Heart left ventricle (tissue), 16 donors: Measurements from ENCODE around the gene NAXE. TPM values are rescaled to one million over a fixed set of nuclear protein-coding genes. Genes with fewer than 3 reads are reported as not detected.

Experiments
- ATAC-seq, 4 donors: fragments of 200-7000 bp; cut with Tn5 transposase; one replicate each; pipeline ENCODE4 v1.9.1; 2020 to 2022; ENCODE audit warnings: moderate library complexity in 4 of 4, mild to moderate bottlenecking in 3 of 4, moderate number of reproducible peaks in 1 of 4
- DNase-seq, 5 donors: peaks; one replicate each; pipeline ENCODE4 v3.0.0-alpha.2; 2020
- H3K27ac ChIP-seq, 12 donors: fragments of 200-600 bp; sonication (generic) in 4 of 12; one replicate each; pipeline versions ENCODE4 v1.5.0 to v1.8.0; 2016 to 2022; ENCODE audit warnings: mild to moderate bottlenecking in 2 of 12
- H3K27me3 ChIP-seq, 9 donors: fragments of 200-600 bp; sonication (generic) in 2 of 9; one replicate each; pipeline versions ENCODE4 v1.5.1 to v1.8.0; 2016 to 2022; ENCODE audit warnings: mild to moderate bottlenecking in 3 of 9
- H3K36me3 ChIP-seq, 9 donors: fragments of 200-600 bp; sonication (generic) in 2 of 9; one replicate each; pipeline versions ENCODE4 v1.5.0 to v1.8.0; 2018 to 2022; ENCODE audit warnings: mild to moderate bottlenecking in 2 of 9
- H3K4me1 ChIP-seq, 12 donors: fragments of 200-600 bp; sonication (generic) in 4 of 12; one replicate each; pipeline versions ENCODE4 v1.5.0 to v1.8.0; 2016 to 2022; ENCODE audit warnings: mild to moderate bottlenecking in 3 of 12
- H3K4me3 ChIP-seq, 12 donors: fragments of 200-600 bp; sonication (generic) in 4 of 12; one replicate each; pipeline versions ENCODE4 v1.5.0 to v1.8.0; 2017 to 2022; ENCODE audit warnings: mild to moderate bottlenecking in 9 of 12, moderate library complexity in 4 of 12
- H3K9me3 ChIP-seq, 12 donors: fragments of 200-600 bp; sonication (generic) in 4 of 12; one replicate each; pipeline versions ENCODE4 v1.5.0 to v1.8.0; 2016 to 2022; ENCODE audit warnings: mild to moderate bottlenecking in 1 of 12
- POLR2A ChIP-seq, 2 donors: fragments of 450-650 bp; IDR thresholded peaks; one replicate each; pipeline ENCODE4 v1.6.1; 2017; ENCODE audit warnings: antibody characterized with exemption in 2 of 2, mild to moderate bottlenecking in 2 of 2, moderate library complexity in 2 of 2
- WGBS, 4 donors: extraction: QIAGEN DNeasy Blood & Tissue Kit in 2 of 4; methylation state at CpG; one replicate each; pipeline versions ENCODE4 v1.1.5 to v1.1.7; 2013 to 2018; 5-methylcytosine and 5-hydroxymethylcytosine counted together
- intact Hi-C, 10 donors: fragments of 100-400 bp; cut with DNase I; formaldehyde crosslinking; loops; one replicate each; pipeline versions ENCODE4 v1.11.1 to v1.14.2; 2022
- polyA plus RNA-seq, 2 donors: library from polyadenylated mRNA; stranded (reverse); fragments of 200-250 nt; gene quantifications; one replicate each; pipeline ENCODE4 v1.2.3, GENCODE V29; 2013
- total RNA-seq, 9 donors: library from RNA; depleted of rRNA in 2 of 9; stranded (reverse); fragments of >200 nt in 2 of 9; fragmentation: NEBNext Ultra II Directional in 3 of 9; extraction: Animal tissue kit (Norgen Biotek cat#: 25700) in 3 of 9; gene quantifications; one replicate each; pipeline versions ENCODE4 v1.1.0 to v1.2.4, GENCODE V29; 2016 to 2023
- TF ChIP-seq, protein P1 (sequence below), 12 donors: fragments of 200-600 bp; sonication (generic) in 4 of 12; IDR thresholded peaks; one replicate each; pipeline versions ENCODE4 v1.5.0 to v1.8.0; 2018 to 2022; ENCODE audit warnings: antibody characterized with exemption in 12 of 12, mild to moderate bottlenecking in 5 of 12
- donor health status: ischemic (EF 13 %, LVEDD 7.1; RV severe dilation, severe dysfunction).
- donor health status: healthy with polysubstance abuse.
- donor health status: DM: no; HTN: yes; CAD: no.
- donor health status: DM: no; HTN: no; CAD: no.
- donor health status: ischemic (EF 25% LVEDD 6.9; RV normal size, moderate dysfunction).
- donor health status: ischemic (EF 25% LVEDD 5.7; RV mildly dilated, moderate dysfunction).
- donor health status: healthy.
- donor health status: DM: yes; HTN: yes; CAD: no.
- donor health status: ischemic (EF 35%, LVEDD 5.7; RV mildly dilated, moderate dysfunction).
- donor health status: nonischemic (EF 11% LVEDD 7.7; RV severe dilation, severe dysfunction).
- donor health status: DM: yes; HTN: yes; CAD: no.
- donor health status: PGD.
- donor health status: ischemic (EF 29% LVEDD 5.4; RV normal size, mild dysfunction).
- donor health status: nonischemic (EF 23%, LVEDD 6.1; RV moderate dilation, normal function).

The NAXE gene
- total and polyA plus RNA-seq, 11 donors = 75.8 to 141 (median 101) TPM

DNA sequence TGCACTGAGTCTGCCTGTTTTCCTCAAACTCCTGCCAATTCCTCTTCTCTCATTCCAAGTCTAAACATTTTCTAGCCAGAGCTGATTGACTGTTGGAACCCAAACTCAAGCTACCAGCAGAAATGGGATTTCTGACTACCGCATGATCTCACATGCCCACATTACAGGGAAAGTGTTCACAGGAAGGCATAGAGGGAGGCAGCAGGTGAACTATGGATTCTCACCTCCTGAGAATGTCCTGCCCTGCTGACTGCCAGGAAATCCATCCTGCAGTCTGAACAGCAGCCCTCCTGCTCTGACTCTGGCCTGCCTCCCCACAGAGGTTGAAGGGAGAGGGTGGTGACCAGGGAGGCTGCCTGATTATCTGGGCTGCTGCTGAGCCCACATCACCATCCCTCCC lies 41.7 kb upstream of the NAXE start:
- Histone ChIP-seq H3K4me3 (no peak overlapping the region), H3K36me3 (peaks cover 0 to 10% (median 0%) of the 10 kb centered on the region in 9 donors), H3K9me3 (no peaks in the 10 kb centered on the region), H3K4me1 (peaks cover 0 to 28% (median 0%) of the 10 kb centered on the region in 12 donors), H3K27me3 (no peaks in the 10 kb centered on the region), H3K27ac (no peak overlapping the region)
- no peak for ATAC-seq
- WGBS, 4 donors = 80 to 93% (median 92%) methylated on average over 1 of the region's 1 CpG
- TF ChIP-seq POLR2A (IDR thresholded peaks at IDR 0.05) = no peak
- TF ChIP-seq, protein P1, sequence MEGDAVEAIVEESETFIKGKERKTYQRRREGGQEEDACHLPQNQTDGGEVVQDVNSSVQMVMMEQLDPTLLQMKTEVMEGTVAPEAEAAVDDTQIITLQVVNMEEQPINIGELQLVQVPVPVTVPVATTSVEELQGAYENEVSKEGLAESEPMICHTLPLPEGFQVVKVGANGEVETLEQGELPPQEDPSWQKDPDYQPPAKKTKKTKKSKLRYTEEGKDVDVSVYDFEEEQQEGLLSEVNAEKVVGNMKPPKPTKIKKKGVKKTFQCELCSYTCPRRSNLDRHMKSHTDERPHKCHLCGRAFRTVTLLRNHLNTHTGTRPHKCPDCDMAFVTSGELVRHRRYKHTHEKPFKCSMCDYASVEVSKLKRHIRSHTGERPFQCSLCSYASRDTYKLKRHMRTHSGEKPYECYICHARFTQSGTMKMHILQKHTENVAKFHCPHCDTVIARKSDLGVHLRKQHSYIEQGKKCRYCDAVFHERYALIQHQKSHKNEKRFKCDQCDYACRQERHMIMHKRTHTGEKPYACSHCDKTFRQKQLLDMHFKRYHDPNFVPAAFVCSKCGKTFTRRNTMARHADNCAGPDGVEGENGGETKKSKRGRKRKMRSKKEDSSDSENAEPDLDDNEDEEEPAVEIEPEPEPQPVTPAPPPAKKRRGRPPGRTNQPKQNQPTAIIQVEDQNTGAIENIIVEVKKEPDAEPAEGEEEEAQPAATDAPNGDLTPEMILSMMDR (IDR thresholded peaks at IDR 0.05) = no peak
- intact Hi-C loops = loop anchor here in 1 of 10 donors (10.0 kb wide), 1 partner anchor 165 kb away; no protein-coding TSS in a partner anchor
- no peak for DNase-seq

DNA sequence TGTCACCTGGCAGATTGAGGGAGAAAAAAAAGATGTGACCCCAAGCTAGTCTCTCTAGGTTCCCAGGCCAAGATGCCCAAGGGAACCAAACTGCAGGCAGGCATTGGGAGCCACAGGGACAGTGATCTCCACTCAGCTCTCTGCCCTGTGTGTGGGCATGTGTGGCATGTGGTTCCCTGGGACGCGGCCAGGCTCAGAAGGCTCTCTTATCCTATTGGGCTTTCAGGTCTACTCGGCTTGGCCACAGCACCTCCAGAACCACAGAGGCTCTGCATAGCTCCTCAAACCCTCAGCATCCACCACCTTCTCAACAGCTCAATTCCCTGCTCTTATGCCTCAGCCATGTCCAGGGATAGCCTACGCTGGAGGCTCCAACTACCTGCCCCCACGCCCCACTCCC lies 41.2 kb upstream of the NAXE start:
- ATAC-seq (peak; percentile 59 to 86 (median 64)), DNase-seq (peak in 2 of 5 donors; percentile 40 to 72)
- WGBS, 4 donors = 67 to 75% (median 70%) methylated on average over 5 of the region's 5 CpGs

DNA sequence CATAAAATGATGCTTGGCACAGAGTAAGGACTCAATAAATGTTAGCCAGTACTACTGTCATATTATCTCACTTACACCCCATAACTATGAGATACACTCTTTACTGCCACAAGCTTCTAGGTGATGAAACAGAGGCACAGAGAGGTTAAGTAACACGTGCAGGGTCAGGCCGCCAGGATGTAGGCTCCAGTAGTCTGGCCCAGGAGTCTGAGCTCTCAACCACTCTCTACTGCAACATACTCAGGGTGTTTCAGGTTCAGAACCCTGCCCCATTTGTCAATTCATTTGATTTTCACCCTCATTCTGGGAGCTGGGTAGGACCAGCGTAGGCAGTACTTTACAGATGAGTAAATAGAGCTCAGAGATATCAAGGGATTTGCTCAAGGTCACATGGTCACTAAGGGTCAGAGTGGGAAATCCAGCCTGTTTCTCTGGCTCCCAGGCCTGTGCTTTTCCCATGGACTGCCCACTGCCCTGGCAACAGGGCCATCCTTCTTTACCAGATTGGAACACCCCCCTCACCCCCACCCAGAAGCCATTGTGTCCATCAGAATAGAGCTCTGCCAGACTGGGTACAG lies 40.4 kb upstream of the NAXE start:
- Histone ChIP-seq H3K9me3 (no peaks in the 10 kb centered on the region), H3K4me3 (no peak overlapping the region), H3K27me3 (no peaks in the 10 kb centered on the region), H3K36me3 (peaks cover 0 to 10% (median 0%) of the 10 kb centered on the region in 9 donors), H3K4me1 (peaks cover 0 to 28% (median 0%) of the 10 kb centered on the region in 12 donors), H3K27ac (no peak overlapping the region)
- DNase-seq = no peak
- no peak for TF ChIP-seq POLR2A (IDR thresholded peaks at IDR 0.05)
- TF ChIP-seq, protein P1 (IDR thresholded peaks at IDR 0.05) = no peak
- 90 to 96% (median 94%) methylated on average over 3 of the region's 3 CpGs for WGBS, 4 donors
- intact Hi-C loops = no loop called here
- ATAC-seq = no peak

More for the DNA sequence above, 41.2 kb upstream of the NAXE start:
- intact Hi-C loops = no loop called here
- Histone ChIP-seq H3K27me3 (no peaks in the 10 kb centered on the region), H3K9me3 (no peaks in the 10 kb centered on the region), H3K4me1 (peaks cover 0 to 28% (median 0%) of the 10 kb centered on the region in 12 donors), H3K27ac (no peak overlapping the region), H3K36me3 (peaks cover 0 to 10% (median 0%) of the 10 kb centered on the region in 9 donors), H3K4me3 (no peak overlapping the region)
- TF ChIP-seq, protein P1 (IDR thresholded peaks at IDR 0.05) = no peak
- no peak for TF ChIP-seq POLR2A (IDR thresholded peaks at IDR 0.05)

DNA sequence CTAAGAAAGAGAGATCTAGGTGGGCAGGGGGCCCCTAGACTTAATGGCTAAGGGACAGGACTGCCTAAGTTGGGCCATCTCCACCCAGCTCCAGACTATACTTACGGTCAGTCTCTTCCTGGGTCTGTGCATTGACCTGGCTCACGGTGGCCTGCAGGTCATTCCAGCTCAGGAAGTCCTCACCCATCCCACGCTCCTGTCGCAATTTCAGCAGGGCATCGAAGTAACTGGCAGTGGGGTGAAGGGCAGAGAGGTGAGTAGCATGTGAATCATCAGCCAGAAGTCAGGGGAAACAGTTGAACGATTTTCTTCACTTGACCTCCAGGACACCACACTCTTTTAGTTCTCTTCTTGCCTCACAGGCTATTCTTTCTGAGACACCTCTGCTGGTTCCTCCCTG lies 39.7 kb upstream of the NAXE start:
- Histone ChIP-seq H3K4me1 (peaks cover 0 to 28% (median 0%) of the 10 kb centered on the region in 12 donors), H3K36me3 (peaks cover 0 to 10% (median 0%) of the 10 kb centered on the region in 9 donors), H3K4me3 (no peak overlapping the region), H3K9me3 (no peaks in the 10 kb centered on the region), H3K27ac (no peak overlapping the region), H3K27me3 (no peaks in the 10 kb centered on the region)
- 92 to 97% (median 95%) methylated on average over 6 of the region's 6 CpGs for WGBS, 4 donors
- TF ChIP-seq, protein P1 (IDR thresholded peaks at IDR 0.05) = no peak
- TF ChIP-seq POLR2A (IDR thresholded peaks at IDR 0.05) = no peak
- intact Hi-C loops = no loop called here
- ATAC-seq (no peak), DNase-seq (no peak)
